GM21367 (cell line): Measurements from ENCODE around the gene PRKN.

Experiments
- ATAC-seq: cut with Tn5 transposase; IDR thresholded peaks from one replicate; pipeline ENCODE4 v1.9.1; 2021; ENCODE audit not compliant: unreplicated experiment

The PRKN gene

DNA sequence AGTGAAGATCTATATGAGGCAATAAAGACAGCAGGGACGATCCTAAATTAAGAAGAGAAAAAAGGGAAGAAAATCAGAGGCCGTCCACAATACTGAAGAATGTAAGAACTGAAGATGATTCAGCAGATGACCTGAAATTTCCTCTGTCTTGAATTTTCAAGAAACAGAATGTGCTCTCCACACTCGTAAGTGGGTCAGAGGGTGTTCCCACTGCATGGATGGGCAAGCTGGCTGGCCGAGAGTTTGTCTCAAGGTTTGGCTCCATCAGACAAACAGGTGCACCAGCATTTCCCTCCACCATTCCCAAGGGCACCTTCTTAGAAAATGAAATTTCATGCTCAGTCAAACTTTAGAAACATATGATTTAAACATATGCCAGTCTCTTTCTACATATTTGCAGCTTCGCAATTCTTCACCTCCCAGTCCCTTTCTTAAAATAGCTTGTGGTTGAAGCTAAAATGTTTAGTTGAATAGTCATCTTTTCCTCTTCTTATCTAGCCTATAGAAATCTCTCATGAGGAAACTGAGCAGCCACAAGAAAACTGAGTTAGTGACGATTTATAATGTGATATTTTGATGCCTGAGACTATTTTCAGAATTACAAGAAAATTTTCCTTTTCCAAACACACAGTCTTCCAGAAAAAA is 576.4 kb downstream of the PRKN start:
- no peak for ATAC-seq

DNA sequence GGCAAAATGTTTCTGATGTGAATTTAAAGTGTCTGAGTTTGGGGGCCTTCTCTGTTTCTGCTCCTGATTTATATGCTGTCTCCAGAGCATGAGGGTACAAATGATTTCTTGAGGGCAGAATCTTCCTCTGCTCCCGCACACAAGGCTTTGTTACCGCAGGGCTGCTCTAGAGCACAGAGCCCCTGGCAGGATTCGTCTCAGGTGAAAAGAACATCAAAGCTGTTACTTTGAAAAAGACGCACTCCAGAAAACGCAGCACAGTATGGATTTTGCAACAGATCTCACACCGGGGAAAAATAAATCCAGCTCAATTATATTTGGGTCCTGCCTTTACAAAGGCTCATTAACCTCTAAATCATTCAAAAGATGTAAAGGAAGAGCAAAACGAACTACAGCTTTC is 577.3 kb downstream of the PRKN start:
- ATAC-seq, result no peak

DNA sequence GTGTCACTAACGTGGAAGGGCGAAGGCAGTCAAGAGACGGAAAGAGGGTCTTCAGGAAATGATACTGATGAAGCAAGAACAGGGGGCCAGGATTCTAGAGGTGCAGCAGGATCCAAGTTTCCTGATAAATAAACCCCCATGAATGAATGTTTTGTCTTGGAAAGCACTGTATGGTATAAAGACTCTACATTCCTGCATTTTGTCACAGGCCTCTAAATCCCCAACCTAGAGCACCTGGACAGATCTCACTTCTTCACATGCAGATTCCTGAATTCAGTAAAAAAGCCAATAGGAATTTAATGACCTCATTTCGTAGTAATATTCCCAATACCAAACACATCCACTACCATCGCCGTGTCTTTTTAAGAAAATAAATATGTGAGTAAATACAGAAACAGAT is 577.8 kb downstream of the PRKN start:
- no peak for ATAC-seq

DNA sequence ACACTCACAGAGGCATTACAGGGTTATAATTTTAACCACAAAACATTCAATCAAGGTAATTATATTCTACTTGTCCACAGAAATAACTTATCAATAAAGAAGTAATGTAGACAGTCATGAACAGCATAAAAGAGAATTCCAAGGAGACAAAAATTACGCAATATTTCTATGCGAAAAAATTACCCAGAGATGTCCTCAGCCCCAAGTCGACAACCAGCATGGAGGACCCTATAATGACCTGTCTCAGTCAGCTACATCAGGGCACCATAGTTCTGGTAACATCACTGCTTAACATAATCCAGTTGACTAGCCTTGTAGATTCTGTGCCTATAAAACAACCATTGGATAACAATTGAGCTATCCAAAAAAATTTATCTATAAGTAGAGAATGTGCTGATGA is 579.8 kb downstream of the PRKN start:
- ATAC-seq, result no peak

GRCh38 chr6:162147281-162147680 is 580.3 kb downstream of the PRKN start:
- no peak for ATAC-seq

DNA sequence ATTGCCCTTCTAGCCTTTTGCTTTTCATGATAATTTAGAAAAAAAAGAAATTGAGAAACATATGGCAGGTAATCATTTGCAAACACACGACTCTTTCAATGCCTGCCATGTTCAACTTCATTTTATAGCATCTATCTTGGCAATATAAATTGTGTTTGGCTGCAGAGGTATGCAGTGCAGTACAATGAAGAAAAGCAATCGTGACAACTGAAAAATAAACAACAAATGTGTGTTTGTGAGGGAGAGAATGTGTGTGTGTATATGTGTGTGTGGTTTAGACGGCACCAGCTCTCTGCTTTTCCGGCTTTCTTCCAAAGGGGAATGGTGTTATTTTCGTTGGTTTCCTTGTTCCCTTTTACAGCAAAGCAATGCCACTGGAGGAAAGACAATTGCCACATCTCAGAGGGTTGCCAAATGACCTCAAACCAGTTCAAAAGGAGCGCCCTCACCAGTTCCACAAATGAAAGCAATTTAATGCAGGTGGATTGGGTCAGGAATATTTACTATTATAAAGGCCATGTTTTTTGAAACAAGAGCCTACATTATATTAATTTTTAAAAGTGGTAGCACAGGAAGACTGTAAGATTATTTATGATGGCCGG is 587.2 kb downstream of the PRKN start:
- no peak for ATAC-seq

DNA sequence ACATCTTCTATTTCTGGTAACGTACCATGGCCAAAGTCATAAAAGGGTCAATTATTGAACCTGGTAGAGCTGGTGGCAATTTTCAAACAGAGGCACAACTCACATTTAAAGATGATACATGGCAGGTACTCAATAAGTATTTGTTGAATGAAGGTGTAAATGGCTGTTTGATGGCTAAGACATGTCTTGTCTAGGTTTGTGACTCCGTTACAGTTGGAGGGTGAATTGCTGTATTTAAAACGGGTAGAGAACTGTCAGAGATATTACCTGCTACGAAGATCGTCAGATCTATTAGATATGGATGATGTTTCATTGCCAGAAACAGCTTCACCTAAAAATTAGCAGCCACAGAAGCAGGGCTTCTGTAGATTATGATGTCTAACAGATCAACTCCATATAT is 601.9 kb downstream of the PRKN start:
- no peak for ATAC-seq

- no peak for ATAC-seq
Measured at GRCh38 chr6:162124710-162125435, 602.7 kb downstream of the PRKN start.

DNA sequence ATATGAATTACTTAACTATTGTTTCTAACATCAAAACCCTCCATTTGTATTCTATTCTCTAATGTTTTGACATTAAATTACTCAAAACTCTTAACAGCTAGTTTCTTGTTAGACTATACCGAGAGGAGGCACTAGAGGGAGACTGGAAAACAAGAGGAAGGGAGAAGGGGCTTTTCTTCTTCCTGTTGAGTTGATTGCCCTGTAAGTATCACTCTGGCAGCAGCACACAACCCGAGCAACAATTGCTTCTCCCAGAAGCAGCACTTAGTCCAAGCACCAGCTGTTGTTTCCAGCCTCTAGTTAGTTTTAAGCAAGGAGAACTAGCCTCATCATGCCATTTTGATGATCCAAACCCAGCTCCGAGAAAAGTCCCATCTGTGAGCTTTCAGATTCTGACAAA is 603.8 kb downstream of the PRKN start:
- ATAC-seq, result no peak

- ATAC-seq, result no peak
Measured at GRCh38 chr6:162119341-162119740, 608.2 kb downstream of the PRKN start.

GRCh38 chr6:162118706-162119105 is 608.9 kb downstream of the PRKN start:
- no peak for ATAC-seq

- no peak for ATAC-seq
Measured at GRCh38 chr6:162116902-162117525, 610.6 kb downstream of the PRKN start.

- no peak for ATAC-seq
Measured at GRCh38 chr6:162109480-162110050, 618.0 kb downstream of the PRKN start.

DNA sequence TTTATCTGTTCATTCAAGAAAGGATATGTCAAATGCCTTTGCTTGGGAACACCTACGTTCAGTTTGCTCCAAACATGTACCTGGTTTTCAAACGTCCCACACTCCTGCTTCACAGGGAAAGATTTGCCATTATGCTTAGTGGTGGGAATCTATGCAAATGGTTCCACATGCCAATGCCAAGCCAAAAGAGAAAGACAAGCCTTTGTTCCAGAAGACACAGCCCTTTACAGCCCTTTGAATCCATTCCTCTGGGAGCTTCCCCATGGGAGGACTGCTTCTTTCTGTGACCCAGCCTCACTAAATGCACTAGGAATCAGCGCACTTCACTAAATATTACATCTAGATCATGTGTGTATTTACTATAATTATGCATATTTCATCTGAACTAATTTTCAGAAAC is 619.5 kb downstream of the PRKN start:
- no peak for ATAC-seq

DNA sequence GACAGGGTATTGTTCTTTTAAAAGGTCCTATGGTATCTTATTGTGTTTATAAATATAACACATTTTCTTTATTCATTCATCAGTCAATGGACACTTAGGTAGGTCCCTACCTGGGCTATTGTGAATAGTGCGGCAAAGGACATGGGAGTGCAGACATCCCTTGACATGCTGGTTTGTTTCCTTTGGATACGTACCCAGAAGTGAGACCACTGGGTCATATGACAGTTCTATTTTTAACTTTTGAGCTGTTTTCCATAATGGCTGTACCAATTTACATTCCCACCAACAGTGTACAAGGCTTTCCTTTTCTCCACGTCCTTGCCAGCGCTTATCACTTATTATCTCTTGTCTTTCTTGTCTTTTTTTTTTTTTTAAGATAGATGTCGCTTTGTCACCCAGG is 627.5 kb downstream of the PRKN start:
- no peak for ATAC-seq

GRCh38 chr6:162099685-162100084 is 627.9 kb downstream of the PRKN start:
- ATAC-seq, result no peak

DNA sequence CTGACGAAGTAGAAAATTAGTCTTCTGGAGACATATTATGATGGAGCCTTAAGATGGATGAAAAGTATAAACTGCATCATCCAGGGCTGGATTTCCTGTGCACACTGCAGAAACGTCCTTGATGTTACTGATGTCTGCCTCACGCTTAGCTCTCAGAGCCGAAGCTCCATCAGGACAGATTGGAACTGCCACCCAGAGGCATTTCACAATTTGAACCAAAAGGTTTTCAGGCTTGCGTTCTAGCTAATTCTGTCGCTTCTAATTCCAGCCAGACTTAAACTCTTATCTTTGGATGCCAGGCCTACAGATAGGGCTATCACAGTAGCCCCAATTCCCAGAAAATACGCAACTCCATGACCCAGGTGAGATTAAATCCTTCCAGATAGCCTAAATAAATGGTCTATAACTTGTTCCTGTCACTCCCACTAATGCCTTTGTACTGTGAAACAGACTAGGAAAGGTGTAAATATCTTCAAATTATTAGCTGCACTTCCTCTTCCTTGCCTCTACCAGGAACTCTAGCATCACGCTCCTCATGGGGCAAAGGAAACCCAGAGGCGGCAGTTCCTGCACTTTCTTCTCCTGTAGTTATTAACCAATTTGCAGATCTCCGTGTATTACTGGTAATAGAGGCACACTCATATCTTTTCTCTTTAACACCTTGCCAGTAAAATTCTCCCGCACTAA is 634.6 kb downstream of the PRKN start:
- no peak for ATAC-seq

GRCh38 chr6:162090734-162091133 is 636.8 kb downstream of the PRKN start:
- ATAC-seq, result no peak

DNA sequence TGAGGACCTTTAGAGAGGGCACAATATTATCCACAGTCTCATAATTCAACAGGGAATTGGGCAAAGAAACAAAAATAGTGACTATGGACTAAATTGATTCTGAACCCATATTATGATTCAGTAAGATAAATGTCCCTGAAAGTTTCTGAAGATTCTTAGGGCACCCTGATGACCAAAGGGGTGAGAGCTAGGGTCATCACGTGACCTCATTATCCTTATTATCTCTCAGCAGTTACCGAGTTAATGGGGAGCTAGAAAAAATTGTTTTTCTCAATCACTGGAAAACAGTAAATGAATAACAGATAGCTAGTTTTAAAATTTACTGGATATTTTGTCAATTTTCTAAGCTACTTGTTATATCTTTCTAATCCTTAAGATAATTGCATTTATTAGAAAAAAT is 639.5 kb downstream of the PRKN start:
- ATAC-seq, result no peak

DNA sequence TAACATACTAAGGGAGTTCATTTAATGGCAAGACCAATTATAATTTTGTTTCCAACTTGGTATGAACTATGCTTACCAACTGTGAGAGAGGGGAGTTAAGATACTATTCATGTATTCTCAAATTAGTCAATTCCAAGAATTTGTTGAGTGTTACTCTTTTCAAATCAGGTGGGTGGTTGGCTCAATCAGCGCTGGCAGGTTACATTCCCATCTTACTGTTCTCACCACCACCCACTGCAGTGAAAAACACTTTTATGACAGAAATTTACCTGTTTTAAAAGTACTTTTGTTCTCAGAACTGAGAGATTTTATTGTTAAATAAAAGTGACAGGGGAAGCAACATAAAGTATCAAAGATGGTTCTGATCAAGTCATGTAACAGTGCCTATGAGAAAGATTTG is 642.0 kb downstream of the PRKN start:
- ATAC-seq, result no peak

- no peak for ATAC-seq
Measured at GRCh38 chr6:162082520-162082919, 645.0 kb downstream of the PRKN start.
